GM21423 (cell line): ENCODE data around the gene KAZN.

Source experiments
- ATAC-seq: cut with Tn5 transposase; IDR thresholded peaks from one replicate; pipeline ENCODE4 v1.9.1; 2021; ENCODE audit warnings: mild to moderate bottlenecking, moderate library complexity; ENCODE audit not compliant: unreplicated experiment

KAZN gene

DNA sequence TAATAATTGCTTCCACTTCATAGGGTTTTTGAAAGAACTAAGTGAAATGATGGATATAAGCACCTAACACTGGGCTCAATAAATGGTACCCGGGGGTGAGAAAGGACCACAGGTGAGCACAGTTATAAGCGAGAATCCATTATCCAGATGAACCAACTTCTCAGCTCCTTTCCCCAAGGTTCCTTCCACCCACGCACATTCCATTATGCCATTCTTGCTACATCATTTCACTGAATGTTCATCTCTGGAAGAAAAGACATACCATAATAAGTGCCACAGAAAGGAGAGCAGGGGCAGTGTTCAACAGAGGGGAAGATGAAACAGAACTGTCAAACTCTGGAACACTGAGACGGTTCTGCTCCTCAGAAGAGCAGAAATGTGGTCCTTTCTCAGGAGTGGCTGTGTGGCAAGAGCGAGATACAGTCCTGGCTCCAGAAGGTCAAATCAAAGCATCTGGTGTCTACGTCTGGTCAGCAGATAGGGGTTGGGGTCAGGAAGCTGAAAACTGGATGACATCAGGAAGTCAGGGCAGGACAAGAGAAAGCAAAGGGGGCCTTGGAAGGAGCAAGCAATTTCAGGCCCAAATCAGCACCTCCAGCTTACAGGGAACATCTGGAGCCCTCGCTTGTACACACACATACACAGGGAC lies 299.6 kb downstream of the KAZN start:
- ATAC-seq, result no peak

DNA sequence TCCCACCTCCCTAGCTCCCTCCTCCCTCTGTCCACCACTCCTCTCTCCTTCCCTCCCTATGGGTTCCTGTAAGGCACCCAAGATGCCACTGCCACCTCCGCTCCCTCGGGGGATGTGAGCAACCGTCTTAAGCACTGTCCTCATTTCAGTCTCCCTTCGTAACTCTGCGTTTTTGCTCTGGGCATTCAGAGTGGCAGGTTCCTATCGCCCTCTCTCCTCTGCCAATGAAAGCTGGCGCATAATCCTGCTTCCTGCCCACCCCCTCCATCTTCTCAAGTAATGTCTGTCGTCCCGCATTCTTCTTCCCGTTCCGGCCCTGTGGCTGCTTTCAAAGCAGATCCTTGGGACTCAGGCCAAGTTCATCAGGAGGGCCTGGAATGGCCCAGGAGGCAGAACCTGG lies 301.2 kb downstream of the KAZN start:
- no peak for ATAC-seq

DNA sequence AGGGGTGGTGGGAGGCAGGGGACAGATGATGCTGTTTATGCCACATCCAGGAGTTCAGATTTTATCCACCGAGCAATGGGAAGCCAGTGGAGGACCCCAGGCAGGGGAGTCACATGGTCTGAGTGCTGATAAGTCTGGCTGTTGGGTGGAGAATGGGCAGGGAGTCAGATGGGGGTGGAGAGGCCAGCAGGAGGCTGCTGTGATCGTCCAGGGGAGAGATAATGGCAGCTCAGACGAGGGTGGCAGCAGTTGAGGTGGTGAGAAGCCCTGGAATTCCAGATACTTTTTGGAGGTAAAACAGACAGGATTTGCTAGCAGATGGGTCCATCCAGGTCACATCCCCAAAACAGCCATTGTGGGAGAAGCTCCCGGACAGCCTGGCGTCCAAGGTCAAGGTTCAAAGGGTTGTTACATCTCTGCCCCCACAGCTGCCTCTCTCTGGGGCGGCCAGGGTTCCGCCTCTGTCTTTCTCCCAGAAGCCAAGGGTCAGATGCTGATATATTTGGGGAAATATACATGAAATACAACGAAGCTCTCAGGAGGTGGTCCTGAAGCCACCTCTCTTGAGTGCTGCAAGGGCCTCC lies 303.0 kb downstream of the KAZN start:
- no peak for ATAC-seq

DNA sequence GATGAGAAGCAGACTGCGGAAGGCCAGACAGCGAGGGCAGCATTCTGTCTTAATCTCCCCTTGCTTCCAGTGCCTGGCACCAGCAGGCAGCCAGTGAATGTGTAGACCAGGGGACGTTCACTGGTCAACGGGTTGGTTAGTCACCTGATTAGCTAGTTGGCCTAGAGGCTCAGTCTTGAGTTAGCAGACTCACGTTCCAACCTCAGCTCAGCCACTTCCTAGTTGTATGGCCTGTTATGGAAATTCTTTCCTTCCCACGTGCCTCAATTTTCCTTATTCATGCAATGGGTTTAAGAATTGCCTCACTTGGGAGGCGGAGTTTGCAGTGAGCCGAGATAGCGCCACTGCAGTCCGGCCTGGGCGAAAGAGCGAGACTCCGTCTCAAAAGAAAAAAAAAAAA lies 305.4 kb downstream of the KAZN start:
- ATAC-seq, result no peak

DNA sequence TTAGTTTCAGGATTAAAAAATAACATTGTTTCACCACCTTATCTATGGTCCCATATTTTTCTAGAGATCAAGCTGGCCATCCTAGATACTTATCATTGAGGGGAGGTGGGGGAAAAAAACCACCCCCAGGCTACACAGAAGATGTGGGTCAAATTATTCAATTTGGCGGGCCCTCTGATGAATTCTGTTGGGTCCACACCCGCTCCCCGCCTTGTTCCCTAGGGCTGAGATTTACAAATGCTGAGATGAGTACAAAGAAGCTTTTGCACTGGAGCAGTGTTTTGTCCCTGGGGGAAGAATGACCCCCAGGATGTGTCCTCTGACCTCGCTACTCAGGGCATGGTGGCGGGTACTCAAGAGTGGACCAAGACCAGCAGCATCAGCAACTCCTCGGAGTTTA lies 308.2 kb downstream of the KAZN start:
- ATAC-seq, result no peak

DNA sequence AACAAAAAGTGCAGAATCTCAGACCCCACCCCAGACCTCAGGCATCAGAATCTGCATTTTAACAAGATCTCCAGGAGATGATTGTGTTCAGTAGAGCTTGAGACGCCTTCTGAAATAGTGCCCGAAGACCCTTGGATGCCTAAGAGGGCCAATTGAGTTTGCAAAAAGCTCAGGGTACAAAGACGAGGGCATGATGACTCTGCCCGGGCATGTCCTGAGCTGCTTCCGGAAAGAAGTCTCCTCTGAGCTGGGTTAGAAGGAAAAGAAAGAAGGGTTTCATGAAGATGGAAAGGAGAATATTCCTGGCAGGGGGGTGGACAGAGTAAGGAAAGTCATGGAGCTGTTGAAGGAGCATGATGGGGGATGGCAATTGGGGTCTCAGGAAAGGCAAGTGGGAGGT lies 308.9 kb downstream of the KAZN start:
- no peak for ATAC-seq

DNA sequence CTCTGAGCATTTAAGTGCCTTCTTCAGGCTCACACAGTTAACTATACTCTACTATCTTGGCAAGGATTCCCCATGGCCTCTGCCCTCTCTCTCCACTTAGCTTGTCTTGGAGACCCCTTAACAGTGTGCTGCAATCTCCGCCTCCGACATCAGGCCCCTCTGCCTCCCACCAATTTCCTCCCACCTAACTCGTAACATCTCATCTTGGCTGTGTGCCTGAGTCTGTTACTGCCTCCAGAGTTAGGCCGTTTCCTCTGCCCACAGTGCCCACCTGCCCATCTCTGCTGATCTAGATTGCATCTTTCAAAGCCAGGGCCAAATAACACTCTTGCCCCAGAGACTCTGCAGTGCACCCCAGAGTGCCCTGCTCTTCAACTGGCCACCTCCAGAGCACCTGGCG lies 310.8 kb downstream of the KAZN start:
- no peak for ATAC-seq

DNA sequence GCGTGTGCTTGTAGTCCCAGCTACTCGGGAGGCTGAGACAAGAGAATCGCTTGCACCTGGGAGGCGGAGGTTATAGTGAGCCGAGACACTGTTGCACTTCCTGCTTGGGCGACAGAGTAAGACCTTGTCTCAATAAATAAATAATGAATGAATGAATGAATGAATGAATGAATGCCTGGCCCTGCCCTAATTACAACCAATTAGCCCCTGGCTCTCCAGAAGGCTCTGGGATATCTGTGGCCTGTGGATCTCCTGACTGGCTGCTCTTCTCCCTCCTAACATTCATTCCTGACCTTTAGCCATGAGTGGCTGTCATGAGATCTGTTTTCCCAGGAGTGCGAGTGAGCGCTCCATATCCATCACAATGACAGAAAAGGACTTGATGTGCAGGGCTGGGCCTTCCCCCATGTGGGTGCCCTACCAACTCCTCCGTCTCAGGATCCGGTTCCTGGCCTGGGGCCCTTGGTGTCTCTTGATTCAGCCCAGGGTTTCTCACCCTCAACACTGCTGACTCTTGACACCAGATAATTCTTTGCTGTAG lies 311.5 kb downstream of the KAZN start:
- ATAC-seq, result no peak

DNA sequence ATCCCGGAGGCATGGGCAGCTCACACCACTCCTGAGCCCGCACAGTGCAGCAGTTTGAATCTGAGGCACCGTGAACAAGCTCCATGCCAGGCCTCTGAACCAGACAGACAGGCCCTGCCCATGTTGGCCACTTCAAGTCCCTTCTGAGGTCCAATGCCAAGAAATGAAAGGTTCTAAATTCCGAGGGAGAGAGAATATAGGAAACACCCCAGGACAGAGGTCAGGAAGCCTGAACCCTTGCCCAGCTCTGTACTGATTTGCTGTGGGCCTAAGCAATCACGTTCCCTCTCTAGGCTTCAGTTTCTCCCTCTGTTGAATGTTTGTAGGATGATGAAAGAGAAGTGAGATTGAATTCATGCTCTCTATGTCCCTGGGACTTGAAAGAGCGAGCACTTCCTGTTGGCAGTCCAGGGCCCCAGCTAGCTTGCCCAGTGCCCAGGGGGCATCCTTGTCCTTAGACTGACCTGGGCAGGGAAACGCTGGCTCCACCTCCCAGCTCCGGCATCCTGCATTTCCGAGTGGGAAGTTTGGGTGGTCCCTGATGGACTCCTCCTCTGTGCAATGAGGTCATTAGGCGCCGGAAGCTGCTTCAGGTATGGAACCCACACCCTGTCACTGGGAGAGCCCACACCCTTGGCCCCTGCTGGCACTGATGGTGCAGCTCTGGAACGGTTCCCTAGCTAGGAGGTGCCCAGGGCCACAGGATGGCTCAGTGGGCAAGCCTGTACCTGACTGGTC lies 312.7 kb downstream of the KAZN start:
- ATAC-seq, result no peak

DNA sequence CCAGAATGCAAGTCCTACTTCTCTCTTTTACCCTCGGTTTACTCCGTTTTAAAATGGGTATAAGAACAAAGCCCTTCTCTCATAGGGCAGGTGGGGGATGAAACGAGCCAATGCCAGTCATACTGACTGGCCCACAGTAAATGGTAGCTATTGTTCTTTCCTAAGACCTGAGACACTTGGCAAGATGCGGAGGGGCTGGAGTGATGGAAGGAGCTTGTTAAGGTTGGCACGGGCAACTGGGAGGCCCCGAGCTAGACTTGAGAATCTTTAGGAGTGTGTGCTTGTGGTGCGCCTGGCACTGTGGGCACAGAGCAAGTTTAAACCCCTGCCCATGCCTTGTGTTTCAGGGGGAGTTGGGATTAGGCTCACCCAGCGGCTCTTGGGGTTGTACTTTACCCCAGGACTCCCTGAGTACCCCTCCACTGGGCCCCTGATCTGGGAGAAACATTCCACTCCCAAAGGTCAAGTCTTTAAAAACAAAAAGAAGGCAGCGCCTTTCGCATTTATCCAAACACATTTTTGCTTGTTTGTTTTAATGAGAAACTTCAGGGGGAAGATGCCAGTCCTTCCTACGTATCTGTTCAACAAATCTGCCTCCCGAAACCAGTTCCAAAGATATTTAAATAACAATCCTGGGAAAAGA lies 314.5 kb downstream of the KAZN start:
- ATAC-seq, result no peak

DNA sequence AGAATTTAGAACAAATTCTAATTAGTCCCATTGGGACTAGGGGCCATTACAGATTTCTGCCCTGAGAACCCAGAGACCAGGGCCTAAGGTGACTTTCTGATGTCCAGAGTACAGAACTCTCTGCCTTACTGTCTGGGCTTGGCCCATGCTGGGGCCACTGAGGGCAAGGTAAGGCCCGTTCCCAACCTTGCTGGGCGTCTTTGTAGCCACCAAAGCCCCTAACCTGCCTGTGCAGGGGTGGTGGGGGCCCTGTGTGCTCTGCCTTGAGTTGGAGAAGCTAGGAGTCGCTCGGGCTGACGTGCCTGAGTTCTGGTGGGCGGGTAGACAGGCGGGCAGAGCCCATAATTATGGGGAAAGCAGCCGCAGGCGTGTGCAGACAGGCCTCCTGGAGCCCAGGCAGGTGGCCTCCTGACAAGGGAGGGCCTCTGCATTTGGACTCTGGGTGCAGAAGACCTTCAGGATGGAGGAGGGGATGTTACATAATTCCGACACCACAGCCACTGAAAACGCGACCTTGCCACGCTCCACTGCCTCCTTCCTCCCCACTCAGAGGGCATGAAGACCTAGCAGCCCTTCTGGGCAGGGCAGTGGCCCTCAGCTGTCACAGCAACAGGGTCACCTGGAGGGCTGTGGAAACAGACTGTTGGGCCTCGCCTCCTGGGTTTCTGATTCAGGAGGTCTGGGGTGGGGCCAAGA lies 315.1 kb downstream of the KAZN start:
- no peak for ATAC-seq

DNA sequence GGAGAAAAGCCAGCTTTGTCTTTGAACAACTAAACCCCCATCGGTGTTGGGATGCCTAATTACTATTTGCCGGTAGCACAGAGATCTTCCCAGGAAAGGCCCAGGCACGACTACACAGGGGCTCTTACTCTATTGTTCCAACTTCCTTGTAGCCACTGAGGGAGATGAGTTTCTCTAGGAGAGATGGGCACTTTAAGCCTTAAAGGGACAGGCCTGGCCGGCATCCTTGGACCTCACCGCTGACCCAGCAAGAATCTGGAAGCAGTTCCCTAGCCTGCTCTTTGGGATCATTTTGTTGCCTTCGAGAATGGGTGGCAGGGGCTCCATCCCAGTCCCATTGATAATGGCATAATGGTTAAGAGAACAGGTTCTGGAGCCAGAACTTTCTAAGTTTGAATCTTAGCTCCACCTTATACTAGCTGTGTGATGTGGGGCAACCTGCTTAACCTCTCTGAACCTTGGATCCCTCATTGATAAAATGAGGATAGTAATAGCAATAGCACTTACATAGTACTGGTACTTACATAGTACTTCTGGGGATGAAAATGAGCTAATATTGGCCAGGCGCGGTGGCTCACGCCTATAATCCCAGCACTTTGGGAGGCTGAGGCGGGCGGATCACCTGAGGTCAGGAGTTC lies 316.0 kb downstream of the KAZN start:
- no peak for ATAC-seq

DNA sequence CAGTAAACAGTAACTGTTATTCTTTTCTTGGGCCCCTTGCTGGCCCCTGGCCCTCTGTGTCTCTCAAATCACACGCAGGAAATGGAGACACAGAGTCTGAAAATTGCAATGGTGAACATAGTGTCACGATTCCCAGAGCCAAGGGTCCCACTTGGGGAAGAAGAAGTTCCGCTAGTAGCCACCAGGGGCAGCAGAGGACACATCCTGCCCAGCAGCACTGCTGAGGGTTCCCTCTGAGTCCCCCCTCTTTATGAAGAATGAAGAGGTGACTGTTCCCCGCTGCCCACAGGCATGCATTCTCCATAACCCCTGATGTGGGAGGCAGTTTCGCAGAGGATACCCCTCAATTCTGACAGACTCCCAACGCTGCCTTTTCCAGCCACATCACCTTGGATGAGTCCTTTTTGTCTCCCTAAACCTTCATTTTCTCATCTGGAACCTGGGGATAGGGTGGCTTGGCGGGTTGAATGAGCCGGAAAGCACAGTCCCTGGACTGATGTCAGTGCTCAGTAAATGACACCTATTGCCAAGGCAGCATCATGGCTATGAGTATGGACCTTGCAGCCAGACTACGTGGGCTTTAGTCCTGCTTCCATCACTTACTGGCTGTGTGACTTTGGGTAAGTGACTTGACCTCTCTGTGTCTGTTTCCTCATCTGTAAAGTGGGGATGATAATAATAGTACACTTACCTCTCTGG lies 317.0 kb downstream of the KAZN start:
- no peak for ATAC-seq

DNA sequence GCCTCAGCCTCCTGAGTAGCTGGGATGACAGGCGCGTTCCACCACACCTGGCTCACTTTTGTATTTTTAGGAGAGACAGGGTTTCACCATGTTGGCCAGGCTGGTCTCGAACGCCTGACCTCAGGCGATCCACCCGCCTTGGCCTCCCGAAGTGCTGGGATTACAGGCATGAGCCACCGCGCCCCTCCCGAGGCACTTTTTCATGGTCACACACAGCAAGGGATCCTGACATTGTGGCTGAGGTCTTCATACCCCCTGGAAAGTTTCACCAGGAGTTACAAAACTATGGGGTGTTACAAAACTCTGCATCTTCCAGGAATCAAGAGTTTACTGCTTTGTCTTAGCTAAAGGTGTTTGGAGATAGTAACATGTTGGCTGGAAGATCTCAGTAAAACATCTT lies 320.8 kb downstream of the KAZN start:
- ATAC-seq, result no peak

DNA sequence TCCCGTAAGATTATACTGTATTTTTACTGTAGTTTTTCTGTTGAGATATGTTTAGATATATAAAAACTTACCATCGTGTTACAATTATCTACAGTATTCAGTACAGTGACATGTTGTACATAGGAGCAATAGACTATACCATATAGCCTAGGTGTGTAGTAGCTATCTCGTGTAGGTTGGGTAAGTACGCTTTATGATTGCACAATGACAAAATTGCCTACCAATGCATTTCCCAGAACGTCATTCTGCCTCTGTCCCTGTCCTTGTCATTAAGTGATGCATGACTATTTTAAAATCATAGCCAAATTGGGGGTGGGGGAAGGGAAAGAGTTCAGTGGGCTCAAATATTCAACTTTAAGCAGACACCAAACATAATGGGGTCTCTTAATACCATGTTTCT lies 321.3 kb downstream of the KAZN start:
- no peak for ATAC-seq

DNA sequence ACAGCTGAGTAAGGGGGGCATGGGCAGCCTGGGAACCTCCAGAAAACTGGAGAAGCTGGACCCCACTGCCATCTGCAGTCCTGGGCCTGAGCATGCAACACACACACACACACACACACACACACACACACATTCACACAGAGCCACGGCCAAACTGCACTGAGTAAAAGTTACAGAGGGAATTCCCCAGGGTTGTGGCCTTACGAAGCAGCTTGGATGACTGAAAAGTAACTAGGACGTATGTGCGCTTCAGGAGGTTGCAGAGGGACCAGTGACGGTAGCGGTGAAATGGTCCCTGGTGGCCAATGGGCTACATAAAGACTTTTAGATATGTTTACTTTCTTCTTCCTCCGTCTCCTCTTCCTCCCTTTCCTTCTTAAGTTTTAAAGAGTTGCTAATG lies 322.6 kb downstream of the KAZN start:
- ATAC-seq, result no peak

DNA sequence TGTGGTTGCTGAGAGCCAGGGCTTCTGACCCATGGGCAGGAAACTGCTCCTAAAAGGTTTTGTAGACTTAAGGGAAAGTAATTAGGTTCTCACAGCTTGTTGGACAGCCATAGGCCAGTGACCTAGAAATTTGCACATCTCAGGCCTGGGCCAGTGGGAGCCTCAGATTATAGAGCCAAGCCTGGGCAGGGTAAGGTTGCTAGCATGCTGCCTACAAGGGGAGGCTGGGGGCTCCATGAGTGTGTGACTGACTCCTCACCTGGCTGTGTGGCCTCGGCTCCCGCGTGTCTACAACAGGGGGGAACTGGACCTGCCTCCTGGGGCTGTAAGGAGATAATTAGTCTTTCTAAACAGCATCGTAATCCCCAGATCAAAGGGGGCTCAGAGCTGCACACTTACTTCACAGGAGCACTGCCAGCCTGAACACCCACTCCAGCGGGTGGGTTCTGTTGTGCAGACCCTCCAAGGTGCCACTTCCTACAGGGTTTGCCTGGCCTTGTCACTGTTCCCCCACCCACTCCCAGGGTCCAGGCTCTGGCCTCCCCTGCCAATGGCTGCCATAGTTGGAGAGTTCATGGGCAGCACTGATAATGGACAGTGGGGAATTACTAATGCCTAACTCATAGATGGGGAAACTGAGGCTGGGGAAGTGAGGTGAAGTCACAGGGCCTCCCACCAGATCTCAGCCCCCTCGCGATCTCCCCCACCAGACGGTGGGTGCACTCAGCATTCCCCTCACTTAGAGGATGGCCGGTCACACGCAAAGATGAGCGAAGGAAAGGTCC lies 324.6 kb downstream of the KAZN start:
- no peak for ATAC-seq

DNA sequence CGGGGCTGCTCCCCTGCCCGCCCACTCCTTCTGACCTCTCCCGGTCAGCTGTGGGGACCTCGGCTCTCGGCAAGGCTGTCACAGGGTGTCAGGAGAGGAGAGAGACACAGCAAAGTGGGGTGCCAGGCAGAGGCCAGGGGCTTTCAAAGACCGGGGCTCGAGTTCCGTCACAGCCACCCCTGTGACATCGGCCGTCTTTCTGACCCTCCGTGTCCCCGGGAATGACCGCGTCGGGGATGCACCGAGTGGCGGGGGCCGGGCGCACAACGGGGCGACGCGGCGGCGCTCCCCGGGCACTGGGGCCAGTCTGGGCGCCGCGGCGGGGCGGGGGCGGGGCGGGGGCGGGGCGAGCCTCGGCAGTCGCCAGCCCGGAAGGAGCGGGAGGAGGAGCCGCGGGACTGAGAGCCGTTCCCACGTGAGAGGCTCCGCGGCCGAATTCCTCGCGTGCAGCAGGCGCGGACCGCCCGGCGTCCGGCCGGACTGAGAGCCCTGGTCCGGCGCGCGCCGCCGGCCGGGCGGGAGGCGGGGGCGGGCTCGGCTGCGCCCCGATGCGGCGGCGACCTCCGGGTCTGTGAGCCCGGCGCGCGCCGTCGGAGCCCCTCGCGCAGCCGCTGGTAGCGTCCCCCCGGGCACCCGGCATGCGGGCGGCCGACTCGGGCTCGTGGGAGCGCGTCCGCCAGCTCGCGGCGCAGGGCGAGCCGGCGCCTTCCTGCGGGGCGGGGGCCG lies 325.4 kb downstream of the KAZN start:
- peak; percentile 49 for ATAC-seq
